ENCODE data around the gene NATD1. TPM values are rescaled to one million over a fixed set of nuclear protein-coding genes. Genes with fewer than 3 reads are reported as not detected.

NATD1 gene
- total and polyA plus RNA-seq, 2 experiments from 2014 or later, result 2.1 to 8.1 TPM

DNA sequence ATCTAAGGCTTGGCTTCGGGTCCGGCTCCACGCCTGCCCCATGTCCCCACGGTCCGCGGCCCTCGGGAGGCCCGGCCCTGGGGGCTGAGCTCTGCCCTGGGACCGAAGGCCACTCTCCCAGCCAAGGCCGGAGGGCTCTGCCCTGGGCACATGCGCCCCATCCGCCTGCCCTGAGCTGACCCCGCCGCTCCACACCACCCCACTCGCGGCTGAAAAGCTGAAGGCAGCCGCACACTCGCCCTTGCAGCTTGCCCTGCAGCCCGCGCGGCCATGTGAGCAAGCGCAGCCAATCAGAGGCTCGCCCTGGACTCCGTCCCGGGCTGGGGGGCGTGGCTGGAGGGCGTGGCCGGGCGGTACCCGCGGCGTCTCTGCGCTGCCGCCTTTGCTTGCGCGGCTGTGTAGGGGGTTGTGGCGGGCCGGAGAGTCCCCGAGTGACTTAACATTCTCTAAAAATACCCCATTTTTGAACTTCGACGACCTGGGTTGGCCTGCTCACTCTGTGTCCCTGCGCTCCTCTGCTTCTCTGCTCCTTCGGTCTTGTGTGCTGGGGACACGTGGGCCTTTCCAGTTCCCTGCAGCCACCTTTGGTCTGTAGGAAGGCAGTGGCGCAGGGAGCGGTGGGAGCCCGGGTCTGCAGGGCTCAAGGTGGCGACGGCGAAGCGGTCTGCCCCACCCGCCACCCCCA is 22.5 kb upstream of the NATD1 start:
- peak overlapping the region; percentile 68 for H3K4me3 ChIP-seq
- H3K79me2 ChIP-seq (replicated peaks; ENCODE audit: insufficient read depth), result no peaks in the 10 kb centered on the region
- H3K27me3 Mint-ChIP-seq (ENCODE audit: insufficient read depth, low read depth, poor library complexity), result peaks cover 43% of the 10 kb centered on the region
- ATAC-seq (peak; percentile 89), DNase-seq (ENCODE audit: low spot score) (peak; percentile 91)
- H3K4me3 Mint-ChIP-seq, result peak overlapping the region; percentile 78
- no peaks in the 10 kb centered on the region for H4K20me1 ChIP-seq (replicated peaks; ENCODE audit: insufficient read depth)
- H3K36me3 ChIP-seq (ENCODE audit: insufficient read depth), result no peaks in the 10 kb centered on the region
- H3K9me3 Mint-ChIP-seq, result peaks cover 3% of the 10 kb centered on the region; the same call in 1 of the 3 replicates
- no peaks in the 10 kb centered on the region; the same call in 2 of the 3 replicates for H3K36me3 Mint-ChIP-seq (ENCODE audit: low read depth)
- peak overlapping the region; percentile 94 for H2AFZ ChIP-seq
- H3K27ac ChIP-seq (ENCODE audit: low read depth), result no peak overlapping the region
- H3K4me2 ChIP-seq, result peak overlapping the region; percentile 94
- H3K27ac Mint-ChIP-seq, result no peak overlapping the region
- TF ChIP-seq STAT1 (IDR thresholded peaks at IDR 0.05; ENCODE audit: unreplicated experiment) (no peak), CREB1 (CRISPR knock-in tag; IDR thresholded peaks at IDR 0.05; ENCODE audit: low read depth) (peak; percentile 32; the same call in 1 of the 2 replicates), ZNF331 (CRISPR knock-in tag; IDR thresholded peaks at IDR 0.05; ENCODE audit: low read depth) (no peak), POLR2AphosphoS5 (IDR thresholded peaks at IDR 0.05; ENCODE audit: low read depth) (peak; percentile 92)
- TF ChIP-seq, protein P1, sequence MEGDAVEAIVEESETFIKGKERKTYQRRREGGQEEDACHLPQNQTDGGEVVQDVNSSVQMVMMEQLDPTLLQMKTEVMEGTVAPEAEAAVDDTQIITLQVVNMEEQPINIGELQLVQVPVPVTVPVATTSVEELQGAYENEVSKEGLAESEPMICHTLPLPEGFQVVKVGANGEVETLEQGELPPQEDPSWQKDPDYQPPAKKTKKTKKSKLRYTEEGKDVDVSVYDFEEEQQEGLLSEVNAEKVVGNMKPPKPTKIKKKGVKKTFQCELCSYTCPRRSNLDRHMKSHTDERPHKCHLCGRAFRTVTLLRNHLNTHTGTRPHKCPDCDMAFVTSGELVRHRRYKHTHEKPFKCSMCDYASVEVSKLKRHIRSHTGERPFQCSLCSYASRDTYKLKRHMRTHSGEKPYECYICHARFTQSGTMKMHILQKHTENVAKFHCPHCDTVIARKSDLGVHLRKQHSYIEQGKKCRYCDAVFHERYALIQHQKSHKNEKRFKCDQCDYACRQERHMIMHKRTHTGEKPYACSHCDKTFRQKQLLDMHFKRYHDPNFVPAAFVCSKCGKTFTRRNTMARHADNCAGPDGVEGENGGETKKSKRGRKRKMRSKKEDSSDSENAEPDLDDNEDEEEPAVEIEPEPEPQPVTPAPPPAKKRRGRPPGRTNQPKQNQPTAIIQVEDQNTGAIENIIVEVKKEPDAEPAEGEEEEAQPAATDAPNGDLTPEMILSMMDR (conservative IDR thresholded peaks at IDR 0.05; ENCODE audit: low read depth in 2 of 2), result 0 out of 4 replicates have a peak, but pooled peaks of 1 of the 2 experiments have one; percentile 3
- peaks cover 10% of the 10 kb centered on the region for H3K4me1 ChIP-seq (ENCODE audit: insufficient read depth)
- peaks cover 32% of the 10 kb centered on the region for H3K27me3 ChIP-seq (ENCODE audit: insufficient read depth)
- H3K9me2 ChIP-seq (ENCODE audit: insufficient read depth), result no peaks in the 10 kb centered on the region
- 0 out of 2 replicates have a peak, but pooled peaks cover 3% of the 10 kb centered on the region for H3F3A ChIP-seq (replicated peaks; ENCODE audit: low read depth)
- peaks cover 9% of the 10 kb centered on the region for H3K4me1 Mint-ChIP-seq

DNA sequence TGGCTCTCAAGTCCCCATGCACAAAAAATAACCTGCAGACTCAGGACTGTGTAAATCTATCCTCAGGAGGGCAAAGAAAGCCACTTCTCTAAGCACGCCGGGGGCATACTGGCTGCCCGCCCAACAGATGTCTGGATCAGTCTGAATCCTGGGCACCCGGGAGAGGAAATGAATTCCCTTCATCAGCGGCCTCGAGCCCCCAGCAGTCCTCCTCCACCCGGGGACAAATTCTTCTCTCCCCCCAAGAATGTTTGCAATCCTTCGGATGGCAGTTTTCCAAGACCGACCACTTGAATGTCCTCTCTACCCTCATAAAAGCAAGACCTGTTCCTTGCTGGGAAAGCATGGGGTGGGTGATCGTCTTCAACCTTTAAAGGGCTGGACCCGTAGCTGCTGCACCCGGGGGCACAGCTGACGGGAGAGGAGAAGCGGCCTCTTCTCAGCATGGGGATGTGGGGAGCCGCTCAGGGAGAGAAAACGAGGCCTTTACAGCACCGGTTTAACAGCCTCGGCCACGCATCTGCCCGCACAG is 21.9 kb upstream of the NATD1 start:
- H3K27me3 ChIP-seq (ENCODE audit: insufficient read depth), result peaks cover 32% of the 10 kb centered on the region
- ATAC-seq (peak; percentile 35), DNase-seq (ENCODE audit: low spot score) (peak; percentile 55)
- no peaks in the 10 kb centered on the region for H3K36me3 ChIP-seq (ENCODE audit: insufficient read depth)
- H3K9me2 ChIP-seq (ENCODE audit: insufficient read depth), result no peaks in the 10 kb centered on the region
- H3F3A ChIP-seq (replicated peaks; ENCODE audit: low read depth), result 0 out of 2 replicates have a peak, but pooled peaks cover 3% of the 10 kb centered on the region
- Mint-ChIP-seq H3K4me1 (peaks cover 9% of the 10 kb centered on the region), H3K9me3 (peaks cover 3% of the 10 kb centered on the region; the same call in 1 of the 3 replicates), H3K4me3 (peak overlapping the region; percentile 78), H3K27me3 (ENCODE audit: insufficient read depth, low read depth, poor library complexity) (peaks cover 38% of the 10 kb centered on the region), H3K36me3 (ENCODE audit: low read depth) (no peaks in the 10 kb centered on the region; the same call in 2 of the 3 replicates), H3K27ac (no peak overlapping the region)
- H3K27ac ChIP-seq (ENCODE audit: low read depth), result no peak overlapping the region
- H3K4me3 ChIP-seq, result peak overlapping the region; percentile 68
- peak overlapping the region; percentile 78 for H2AFZ ChIP-seq
- H3K4me1 ChIP-seq (ENCODE audit: insufficient read depth), result peaks cover 10% of the 10 kb centered on the region
- H3K79me2 ChIP-seq (replicated peaks; ENCODE audit: insufficient read depth), result no peaks in the 10 kb centered on the region
- H3K4me2 ChIP-seq, result peak overlapping the region; percentile 94
- H4K20me1 ChIP-seq (replicated peaks; ENCODE audit: insufficient read depth), result no peaks in the 10 kb centered on the region
- TF ChIP-seq JUNB (IDR thresholded peaks at IDR 0.05; ENCODE audit: unreplicated experiment), result no peak
- TF ChIP-seq, protein P1 (conservative IDR thresholded peaks at IDR 0.05; ENCODE audit: low read depth in 2 of 2), result no peak
- no peak for TF ChIP-seq EZH2phosphoT487 (IDR thresholded peaks at IDR 0.05; ENCODE audit: unreplicated experiment)
- TF ChIP-seq, protein P2, sequence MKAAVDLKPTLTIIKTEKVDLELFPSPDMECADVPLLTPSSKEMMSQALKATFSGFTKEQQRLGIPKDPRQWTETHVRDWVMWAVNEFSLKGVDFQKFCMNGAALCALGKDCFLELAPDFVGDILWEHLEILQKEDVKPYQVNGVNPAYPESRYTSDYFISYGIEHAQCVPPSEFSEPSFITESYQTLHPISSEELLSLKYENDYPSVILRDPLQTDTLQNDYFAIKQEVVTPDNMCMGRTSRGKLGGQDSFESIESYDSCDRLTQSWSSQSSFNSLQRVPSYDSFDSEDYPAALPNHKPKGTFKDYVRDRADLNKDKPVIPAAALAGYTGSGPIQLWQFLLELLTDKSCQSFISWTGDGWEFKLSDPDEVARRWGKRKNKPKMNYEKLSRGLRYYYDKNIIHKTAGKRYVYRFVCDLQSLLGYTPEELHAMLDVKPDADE (IDR thresholded peaks at IDR 0.05), result no peak
- TF ChIP-seq EZH2 (IDR thresholded peaks at IDR 0.05; ENCODE audit: low read depth, unreplicated experiment), result no peak
- TF ChIP-seq NANOG (IDR thresholded peaks at IDR 0.05; ENCODE audit: borderline replicate concordance), result no peak

Measured in GM23338 (cell line).